RWPE2 (cell line): ENCODE results near the gene ZNF337.
"Not testable (repeated sequence)": the region's sequence is repeated elsewhere in the genome, so short reads cannot be mapped to it uniquely, and the experiment has no call there.

ENCODE experiments used
- ATAC-seq: fragments of 200-7000 bp; cut with Tn5 transposase; 3 replicates; pipeline ENCODE4 v1.9.1; 2021; ENCODE audit warnings: low read depth
- DNase-seq: peaks from one replicate; pipeline ENCODE4 v3.0.0-alpha.2; 2020; ENCODE audit warnings: low spot score
- H3K27ac ChIP-seq: fragments of 450-650 bp; 2 replicates; pipeline ENCODE4 v1.5.1; 2017; ENCODE audit warnings: mild to moderate bottlenecking; ENCODE audit not compliant: poor library complexity, severe bottlenecking
- H3K27me3 ChIP-seq: fragments of 250-450 bp; sonication (Bioruptor Pico); 2 replicates; pipeline ENCODE4 v1.5.1; 2021; ENCODE audit warnings: mild to moderate bottlenecking, moderate library complexity; ENCODE audit not compliant: insufficient read depth, poor library complexity, severe bottlenecking
- H3K36me3 ChIP-seq: fragments of 250-450 bp; sonication (Bioruptor Pico); 2 replicates; pipeline ENCODE4 v1.5.1; 2020; ENCODE audit warnings: low read depth, mild to moderate bottlenecking, moderate library complexity
- H3K4me1 ChIP-seq: fragments of 250-450 bp; sonication (Bioruptor Pico); 2 replicates; pipeline ENCODE4 v1.5.1; 2021; ENCODE audit warnings: mild to moderate bottlenecking, moderate library complexity; ENCODE audit not compliant: insufficient read depth, poor library complexity, severe bottlenecking
- H3K4me3 ChIP-seq: fragments of 250-450 bp; sonication (Bioruptor Pico); 2 replicates; pipeline ENCODE4 v1.5.1; 2021; ENCODE audit warnings: mild to moderate bottlenecking, moderate library complexity; ENCODE audit not compliant: severe bottlenecking
- H3K9me3 ChIP-seq: fragments of 250-450 bp; sonication (Bioruptor Pico); 2 replicates; pipeline ENCODE4 v1.5.1; 2021; ENCODE audit warnings: mild to moderate bottlenecking, moderate library complexity; ENCODE audit not compliant: severe bottlenecking
- CTCF ChIP-seq: fragments of 450-650 bp; IDR thresholded peaks from one replicate; pipeline ENCODE4 v1.5.1; 2017; ENCODE audit warnings: mild to moderate bottlenecking, moderate library complexity; ENCODE audit not compliant: poor library complexity, severe bottlenecking

Gene ZNF337

GRCh38 chr20:25706793-25707192 lies 10.1 kb upstream of the ZNF337 start:
- DNase-seq (no peak), ATAC-seq (no peak)
- no peaks in the 10 kb centered on the region; the same call in 1 of the 2 replicates for H3K36me3 ChIP-seq
- no peaks in the 10 kb centered on the region for H3K9me3 ChIP-seq
- no peaks in the 10 kb centered on the region for H3K4me1 ChIP-seq
- no peaks in the 10 kb centered on the region for H3K27me3 ChIP-seq
- H3K4me3 ChIP-seq, result no peak overlapping the region
- TF ChIP-seq CTCF, result no peak
- no peak overlapping the region for H3K27ac ChIP-seq

GRCh38 chr20:25705830-25706351 lies 9.2 kb upstream of the ZNF337 start:
- H3K9me3 ChIP-seq, result peaks cover 1% of the 10 kb centered on the region
- H3K4me3 ChIP-seq, result no peak overlapping the region
- no peaks in the 10 kb centered on the region; the same call in 1 of the 2 replicates for H3K36me3 ChIP-seq
- ATAC-seq, result no peak
- H3K4me1 ChIP-seq, result no peaks in the 10 kb centered on the region
- H3K27me3 ChIP-seq, result no peaks in the 10 kb centered on the region
- no peak for DNase-seq
- no peak overlapping the region for H3K27ac ChIP-seq
- no peak for TF ChIP-seq CTCF

- not testable (repeated sequence) for ATAC-seq, H3K9me3 ChIP-seq, H3K27me3 ChIP-seq, H3K27ac ChIP-seq, H3K36me3 ChIP-seq, DNase-seq, H3K4me3 ChIP-seq, H3K4me1 ChIP-seq
These were observed 7.7 kb upstream of the ZNF337 start for GRCh38 chr20:25704303-25704702.

- not testable (repeated sequence) for H3K27ac ChIP-seq, H3K36me3 ChIP-seq, H3K9me3 ChIP-seq, DNase-seq, ATAC-seq, H3K4me1 ChIP-seq, H3K4me3 ChIP-seq, H3K27me3 ChIP-seq
These were observed 4.2 kb upstream of the ZNF337 start for GRCh38 chr20:25700835-25701234.

GRCh38 chr20:25699914-25700313 lies 3.3 kb upstream of the ZNF337 start:
- H3K36me3 ChIP-seq, result no peaks in the 10 kb centered on the region
- H3K4me3 ChIP-seq, result no peak overlapping the region
- no peak for DNase-seq
- H3K4me1 ChIP-seq, result peaks cover 11% of the 10 kb centered on the region
- TF ChIP-seq CTCF, result no peak
- peaks cover 5% of the 10 kb centered on the region for H3K9me3 ChIP-seq
- H3K27me3 ChIP-seq, result no peaks in the 10 kb centered on the region
- ATAC-seq, result no peak
- no peak overlapping the region for H3K27ac ChIP-seq

- Histone ChIP-seq H3K4me1 (peaks cover 11% of the 10 kb centered on the region), H3K36me3 (peaks cover 14% of the 10 kb centered on the region), H3K27ac (no peak overlapping the region), H3K9me3 (peaks cover 5% of the 10 kb centered on the region), H3K27me3 (no peaks in the 10 kb centered on the region), H3K4me3 (peak overlapping the region; percentile 59)
- TF ChIP-seq CTCF, result no peak
- DNase-seq (no peak), ATAC-seq (no peak)
These were observed 436 bp upstream of the ZNF337 start for GRCh38 chr20:25697132-25697446.
